Endodermal cell (in vitro differentiated cells): ENCODE measurements around the gene SPAG16. TPM values are rescaled to one million over a fixed set of nuclear protein-coding genes. Genes with fewer than 3 reads are reported as not detected.

Experiments used
- DNase-seq: peaks from one replicate; pipeline ENCODE4 v3.0.0-alpha.2; 2017
- H3K27ac ChIP-seq: 2 replicates; pipeline ENCODE4 v1.5.1; 2013; ENCODE audit warnings: mild to moderate bottlenecking, low read depth, low read length, moderate library complexity
- H3K27me3 ChIP-seq: 2 replicates; pipeline ENCODE4 v1.6.1; 2013; ENCODE audit warnings: mild to moderate bottlenecking, low read length, moderate library complexity; ENCODE audit not compliant: insufficient read depth, control insufficient read depth, poor library complexity, severe bottlenecking
- H3K36me3 ChIP-seq: 2 replicates; pipeline ENCODE4 v1.7.0; 2013; ENCODE audit warnings: mild to moderate bottlenecking, low read length, moderate library complexity; ENCODE audit not compliant: control insufficient read depth, insufficient read depth
- H3K4me1 ChIP-seq: one replicate; pipeline ENCODE4 v1.7.0; 2013; ENCODE audit warnings: low read length; ENCODE audit not compliant: control insufficient read depth, insufficient read depth
- H3K4me3 ChIP-seq: 2 replicates; pipeline ENCODE4 v1.5.1; 2013; ENCODE audit warnings: mild to moderate bottlenecking, low read length, moderate library complexity
- H3K9ac ChIP-seq: 2 replicates; pipeline ENCODE4 v1.6.1; 2013; ENCODE audit warnings: mild to moderate bottlenecking, low read length, moderate library complexity; ENCODE audit not compliant: poor library complexity, severe bottlenecking; ENCODE audit errors: extremely low read depth
- H3K9me3 ChIP-seq: 2 replicates; pipeline ENCODE4 v1.6.1; 2013; ENCODE audit warnings: mild to moderate bottlenecking, low read length, moderate library complexity; ENCODE audit not compliant: control insufficient read depth
- H3K27ac Mint-ChIP-seq: 2 replicates; pipeline ENCODE4 v1.8.0; 2020; ENCODE audit warnings: mixed read lengths
- H3K27me3 Mint-ChIP-seq: 2 replicates; pipeline ENCODE4 v1.8.0; 2021; ENCODE audit warnings: mild to moderate bottlenecking, mixed read lengths; ENCODE audit not compliant: insufficient read depth
- H3K36me3 Mint-ChIP-seq: 2 replicates; pipeline ENCODE4 v1.8.0; 2020; ENCODE audit warnings: low read depth, mixed read lengths
- H3K4me1 Mint-ChIP-seq: 2 replicates; pipeline ENCODE4 v1.8.0; 2020; ENCODE audit warnings: mixed read lengths
- H3K4me3 Mint-ChIP-seq: 2 replicates; pipeline ENCODE4 v1.8.0; 2020; ENCODE audit warnings: mild to moderate bottlenecking, moderate library complexity, mixed read lengths
- H3K9me3 Mint-ChIP-seq: 2 replicates; pipeline ENCODE4 v1.8.0; 2020; ENCODE audit warnings: mild to moderate bottlenecking, mixed read lengths
- WGBS, 2 experiments: methylation state at CpG; one replicate each; pipeline versions ENCODE4 v1.1.5 to v1.1.7; 2013; ENCODE audit warnings: missing lambda C conversion rate in 2 of 2, mixed read lengths in 1 of 2; ENCODE audit not compliant: insufficient coverage in 1 of 2, insufficient read length in 1 of 2; 5-methylcytosine and 5-hydroxymethylcytosine counted together
- total RNA-seq, 2 donors: library from RNA; stranded (reverse); fragmentation: NEBNext Ultra II Directional in 1 of 2; extraction: Animal tissue kit (Norgen Biotek cat#: 25700) in 1 of 2; gene quantifications; 2 replicates in 1 of 2; 3 replicates in 1 of 2; pipeline ENCODE4 v1.2.1, GENCODE V29; 2021
- TF ChIP-seq, protein P1 (sequence below): fragments of 200-600 bp; sonication (generic); conservative IDR thresholded peaks from 2 replicates; pipeline ENCODE4 v1.5.0; 2021; ENCODE audit warnings: antibody characterized with exemption, mild to moderate bottlenecking

Gene SPAG16
- total RNA-seq, 2 donors from 2014 or later: 27.8 to 38.2 TPM

DNA sequence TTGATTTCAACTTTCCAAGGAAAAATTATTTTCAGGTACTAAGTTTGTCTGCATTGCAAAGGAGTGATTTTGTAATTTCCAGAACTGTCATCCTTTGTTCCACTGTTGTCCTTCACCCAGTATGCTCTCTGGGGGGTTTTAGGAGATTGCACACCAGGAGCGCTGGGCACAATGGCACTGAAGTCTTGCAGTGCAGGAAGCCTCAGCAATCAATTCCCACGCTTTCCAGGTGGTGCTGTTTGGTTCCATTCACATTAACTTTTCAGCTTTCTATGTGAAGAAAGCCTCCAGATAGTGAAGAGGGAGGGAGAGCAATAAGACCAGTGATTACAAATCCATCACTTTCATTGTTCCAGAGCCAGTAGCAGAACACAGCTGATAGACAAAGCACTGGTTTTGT is 782.6 kb downstream of the SPAG16 start:
- no peak overlapping the region for H3K4me3 ChIP-seq
- DNase-seq: peak; percentile 61
- Mint-ChIP-seq H3K4me3 (no peak overlapping the region), H3K9me3 (no peaks in the 10 kb centered on the region), H3K27me3 (no peaks in the 10 kb centered on the region), H3K36me3 (no peaks in the 10 kb centered on the region), H3K27ac (no peak overlapping the region), H3K4me1 (peaks cover 20% of the 10 kb centered on the region)
- WGBS, 2 experiments: 17 to 51% methylated on average over 1 to 2 of the region's 2 CpGs
- no peak overlapping the region for H3K9ac ChIP-seq
- TF ChIP-seq, protein P1, sequence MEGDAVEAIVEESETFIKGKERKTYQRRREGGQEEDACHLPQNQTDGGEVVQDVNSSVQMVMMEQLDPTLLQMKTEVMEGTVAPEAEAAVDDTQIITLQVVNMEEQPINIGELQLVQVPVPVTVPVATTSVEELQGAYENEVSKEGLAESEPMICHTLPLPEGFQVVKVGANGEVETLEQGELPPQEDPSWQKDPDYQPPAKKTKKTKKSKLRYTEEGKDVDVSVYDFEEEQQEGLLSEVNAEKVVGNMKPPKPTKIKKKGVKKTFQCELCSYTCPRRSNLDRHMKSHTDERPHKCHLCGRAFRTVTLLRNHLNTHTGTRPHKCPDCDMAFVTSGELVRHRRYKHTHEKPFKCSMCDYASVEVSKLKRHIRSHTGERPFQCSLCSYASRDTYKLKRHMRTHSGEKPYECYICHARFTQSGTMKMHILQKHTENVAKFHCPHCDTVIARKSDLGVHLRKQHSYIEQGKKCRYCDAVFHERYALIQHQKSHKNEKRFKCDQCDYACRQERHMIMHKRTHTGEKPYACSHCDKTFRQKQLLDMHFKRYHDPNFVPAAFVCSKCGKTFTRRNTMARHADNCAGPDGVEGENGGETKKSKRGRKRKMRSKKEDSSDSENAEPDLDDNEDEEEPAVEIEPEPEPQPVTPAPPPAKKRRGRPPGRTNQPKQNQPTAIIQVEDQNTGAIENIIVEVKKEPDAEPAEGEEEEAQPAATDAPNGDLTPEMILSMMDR: no peak
- H3K4me1 ChIP-seq: peaks cover 11% of the 10 kb centered on the region
- no peaks in the 10 kb centered on the region for H3K9me3 ChIP-seq
- no peaks in the 10 kb centered on the region for H3K36me3 ChIP-seq
- no peak overlapping the region for H3K27ac ChIP-seq
- no peaks in the 10 kb centered on the region for H3K27me3 ChIP-seq

DNA sequence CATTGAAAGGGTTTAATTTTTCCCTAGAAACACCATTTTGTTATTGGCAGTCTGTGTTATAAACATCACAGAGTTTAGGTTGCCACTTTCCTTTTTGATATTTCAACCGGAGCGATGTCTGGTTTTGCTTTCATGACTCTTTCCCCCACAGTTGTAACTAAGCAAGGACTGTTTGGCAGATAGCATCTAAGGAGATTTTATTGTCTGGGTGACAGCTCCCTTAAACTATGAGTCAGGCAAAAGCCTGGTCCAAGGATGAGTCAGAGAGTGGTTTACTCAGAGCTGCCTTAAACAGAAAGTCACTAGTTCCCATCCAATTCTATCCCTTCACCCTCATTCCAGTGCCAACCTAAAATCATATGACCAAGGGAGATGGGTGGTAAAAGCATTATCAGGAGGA is 785.0 kb downstream of the SPAG16 start:
- Histone ChIP-seq H3K27me3 (no peaks in the 10 kb centered on the region), H3K36me3 (no peaks in the 10 kb centered on the region), H3K9me3 (no peaks in the 10 kb centered on the region), H3K4me3 (no peak overlapping the region), H3K4me1 (peaks cover 11% of the 10 kb centered on the region), H3K27ac (peak overlapping the region; percentile 14), H3K9ac (no peak overlapping the region)
- Mint-ChIP-seq H3K27ac (no peak overlapping the region), H3K4me3 (no peak overlapping the region), H3K4me1 (peaks cover 20% of the 10 kb centered on the region), H3K9me3 (no peaks in the 10 kb centered on the region), H3K27me3 (no peaks in the 10 kb centered on the region), H3K36me3 (no peaks in the 10 kb centered on the region)
- TF ChIP-seq, protein P1: no peak
- DNase-seq: no peak
- WGBS, 2 experiments: 82% methylated on average over 2 of the region's 2 CpGs; no CpG with 5 or more reads in 1 of the 2 experiments

DNA sequence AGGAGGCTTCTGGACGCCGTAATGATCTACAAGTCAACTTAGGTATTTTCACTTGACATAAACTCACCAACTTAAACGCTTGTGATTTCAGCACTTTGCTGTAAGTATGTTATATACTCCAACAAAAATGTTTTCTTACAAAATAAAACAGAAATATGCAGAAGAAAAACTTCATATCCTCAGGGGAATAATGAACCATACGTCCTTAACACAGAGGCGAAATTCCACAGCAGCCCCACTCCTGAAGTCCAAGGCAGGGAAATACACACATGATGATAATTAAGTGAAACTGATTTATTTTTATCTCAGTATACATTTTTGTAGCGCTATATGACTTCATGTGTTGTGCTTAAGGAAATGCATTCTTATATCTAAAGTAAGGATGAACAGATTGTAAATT is 791.2 kb downstream of the SPAG16 start:
- DNase-seq: no peak
- H3K27me3 Mint-ChIP-seq: no peaks in the 10 kb centered on the region
- Histone ChIP-seq H3K27ac (no peak overlapping the region), H3K9ac (no peak overlapping the region), H3K4me1 (no peaks in the 10 kb centered on the region), H3K36me3 (no peaks in the 10 kb centered on the region), H3K9me3 (no peaks in the 10 kb centered on the region), H3K27me3 (no peaks in the 10 kb centered on the region), H3K4me3 (no peak overlapping the region)
- H3K36me3 Mint-ChIP-seq: no peaks in the 10 kb centered on the region
- WGBS, 2 experiments: 91 to 92% methylated on average over 2 to 6 of the region's 6 CpGs
- H3K27ac Mint-ChIP-seq: no peak overlapping the region
- TF ChIP-seq, protein P1: no peak
- H3K9me3 Mint-ChIP-seq: no peaks in the 10 kb centered on the region
- H3K4me3 Mint-ChIP-seq: no peak overlapping the region
- H3K4me1 Mint-ChIP-seq: no peaks in the 10 kb centered on the region
